HEK293 (cell line): ENCODE measurements around the gene MAPK14.

Source experiments
- CTCF ChIA-PET: fragments of 350-600 bp; formaldehyde crosslinking; extraction: SDS; loops from one replicate; lab custom pipeline; 2021; ENCODE audit warnings: antibody characterized with exemption; lab: Yijun Ruan, JAX
- POLR2A ChIA-PET: fragments of 300-600 bp; formaldehyde crosslinking; extraction: SDS; loops from one replicate; lab custom pipeline; 2020; ENCODE audit warnings: antibody characterized with exemption, inconsistent platforms; lab: Yijun Ruan, JAX
- H3K27ac ChIP-seq: fragments of 200-500 bp; sonication (Bioruptor generic); 2 replicates; pipeline ENCODE4 v1.5.1; 2014; ENCODE audit warnings: low read depth, low read length, control low read depth, inconsistent platforms; ENCODE audit errors: extremely low read depth
- H3K36me3 ChIP-seq, 2 experiments: fragments of 200-500 bp in 1 of 2; sonication (Bioruptor generic) in 1 of 2; 1 replicate in 1 of 2; 2 replicates in 1 of 2; pipeline ENCODE4 v1.5.1; 2014 to 2017; ENCODE audit warnings: inconsistent platforms in 2 of 2, low read length in 2 of 2; ENCODE audit not compliant: control insufficient read depth in 2 of 2, insufficient read depth in 1 of 2
- H3K4me1 ChIP-seq: fragments of 200-500 bp; sonication (Bioruptor generic); 2 replicates; pipeline ENCODE4 v1.5.1; 2014; ENCODE audit warnings: mild to moderate bottlenecking, low read length, inconsistent platforms; ENCODE audit not compliant: control insufficient read depth, insufficient read depth
- H3K4me3 ChIP-seq: 2 replicates; pipeline ENCODE4 v1.5.1; 2011; ENCODE audit warnings: low read depth, mild to moderate bottlenecking, control low read depth, low read length, moderate library complexity
- H3K9me3 ChIP-seq: fragments of 200-500 bp; sonication (Bioruptor generic); 2 replicates; pipeline ENCODE4 v1.5.1; 2014; ENCODE audit warnings: low read depth, low read length, inconsistent platforms; ENCODE audit not compliant: control insufficient read depth, insufficient read depth
- GLI2 ChIP-seq: fragments of 450-650 bp; formaldehyde crosslinking; IDR thresholded peaks from 2 replicates; pipeline ENCODE4; 2017; ENCODE audit warnings: missing biosample characterization, missing genetic modification characterization, low read depth, borderline replicate concordance
- PRDM1 ChIP-seq: fragments of 450-650 bp; formaldehyde crosslinking; IDR thresholded peaks from 2 replicates; pipeline ENCODE4; 2016; ENCODE audit warnings: missing biosample characterization, missing genetic modification characterization
- RBAK ChIP-seq: fragments of 450-650 bp; formaldehyde crosslinking; IDR thresholded peaks from 2 replicates; pipeline ENCODE4 v1.5.1; 2016; ENCODE audit warnings: missing biosample characterization, missing genetic modification characterization
- SP2 ChIP-seq: fragments of 450-650 bp; formaldehyde crosslinking; IDR thresholded peaks from 2 replicates; pipeline ENCODE4 v1.5.1; 2016; ENCODE audit warnings: missing biosample characterization, missing genetic modification characterization
- ZBTB48 ChIP-seq: fragments of 450-650 bp; formaldehyde crosslinking; IDR thresholded peaks from 2 replicates; pipeline ENCODE4 v1.5.1; 2016; ENCODE audit warnings: missing biosample characterization, missing genetic modification characterization
- ZNF155 ChIP-seq: fragments of 450-650 bp; formaldehyde crosslinking; IDR thresholded peaks from 2 replicates; pipeline ENCODE4 v1.5.1; 2016; ENCODE audit warnings: missing biosample characterization, missing genetic modification characterization
- ZNF23 ChIP-seq: fragments of 450-650 bp; formaldehyde crosslinking; IDR thresholded peaks from 2 replicates; pipeline ENCODE4 v1.5.1; 2016; ENCODE audit warnings: missing biosample characterization, missing genetic modification characterization, borderline replicate concordance
- ZNF274 ChIP-seq, 2 experiments: fragments of 200-500 bp in 1 of 2; fragments of 450-650 bp in 1 of 2; sonication (Bioruptor generic) in 1 of 2; formaldehyde crosslinking in 1 of 2; IDR thresholded peaks; 2 replicates each; pipeline versions ENCODE4 v1.5.1 to v1.6.1; 2014 to 2016; ENCODE audit warnings: borderline replicate concordance in 1 of 2, inconsistent platforms in 1 of 2, low read length in 1 of 2, missing biosample characterization in 1 of 2, missing genetic modification characterization in 1 of 2
- ZNF394 ChIP-seq: fragments of 450-650 bp; formaldehyde crosslinking; IDR thresholded peaks from 2 replicates; pipeline ENCODE4 v1.5.1; 2016; ENCODE audit warnings: missing biosample characterization, missing genetic modification characterization, mild to moderate bottlenecking, moderate library complexity, borderline replicate concordance
- ZNF404 ChIP-seq: fragments of 450-650 bp; formaldehyde crosslinking; IDR thresholded peaks from 2 replicates; pipeline ENCODE4 v1.5.1; 2017; ENCODE audit warnings: missing biosample characterization, missing genetic modification characterization
- ZNF433 ChIP-seq: fragments of 450-650 bp; formaldehyde crosslinking; IDR thresholded peaks from 2 replicates; pipeline ENCODE4 v1.5.1; 2016; ENCODE audit warnings: missing biosample characterization, missing genetic modification characterization, low read depth
- ZNF473 ChIP-seq: fragments of 450-650 bp; formaldehyde crosslinking; IDR thresholded peaks from 2 replicates; pipeline ENCODE4 v1.5.1; 2017; ENCODE audit warnings: missing biosample characterization, missing genetic modification characterization
- ZNF501 ChIP-seq: fragments of 450-650 bp; formaldehyde crosslinking; IDR thresholded peaks from 2 replicates; pipeline ENCODE4 v1.5.1; 2016; ENCODE audit warnings: missing biosample characterization, missing genetic modification characterization
- ZNF529 ChIP-seq: fragments of 450-650 bp; formaldehyde crosslinking; IDR thresholded peaks from 2 replicates; pipeline ENCODE4 v1.5.1; 2017; ENCODE audit warnings: missing genetic modification characterization, missing biosample characterization; ENCODE audit not compliant: insufficient replicate concordance
- ZNF785 ChIP-seq: fragments of 450-650 bp; formaldehyde crosslinking; IDR thresholded peaks from 2 replicates; pipeline ENCODE4 v1.5.1; 2016; ENCODE audit warnings: missing biosample characterization, missing genetic modification characterization
- TF ChIP-seq, protein P1 (sequence below): IDR thresholded peaks from 2 replicates; pipeline ENCODE4 v1.6.1; 2011; ENCODE audit warnings: mild to moderate bottlenecking, low read depth, low read length, borderline replicate concordance

The MAPK14 gene

DNA sequence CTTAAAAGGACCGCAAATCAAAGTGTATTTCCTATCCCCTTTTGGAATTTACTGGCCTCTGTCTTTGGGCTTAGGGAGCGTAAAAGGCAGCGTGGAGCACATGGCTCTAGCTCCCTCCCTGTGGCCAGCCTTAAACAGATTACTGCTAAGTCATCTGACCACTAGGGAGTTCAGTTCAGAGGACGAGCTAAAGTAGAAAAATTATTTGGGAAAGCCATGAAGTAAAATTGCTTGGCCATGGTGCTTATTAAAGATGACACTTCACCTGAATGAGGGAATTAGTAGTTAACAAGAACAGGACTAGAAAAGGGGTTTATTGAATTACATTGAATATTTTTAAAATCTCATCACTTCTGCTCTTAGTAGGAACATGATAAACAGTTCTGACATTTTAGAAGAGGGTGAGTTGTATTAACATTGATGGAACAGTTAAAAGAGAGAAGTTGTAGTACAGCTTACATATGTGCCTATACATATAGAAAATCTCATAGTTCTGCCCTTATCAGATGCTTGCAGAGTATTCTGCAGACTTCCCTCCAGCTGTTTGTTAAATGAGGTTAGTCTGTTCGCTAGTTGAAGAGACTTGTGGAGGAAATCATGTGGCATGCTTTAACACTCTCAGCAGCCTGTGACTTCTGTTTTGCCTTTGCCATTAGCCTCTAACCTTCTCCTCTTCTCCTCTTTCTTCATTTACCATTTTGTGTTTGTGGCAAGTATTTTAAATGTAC is 71.5 kb downstream of the MAPK14 start:
- POLR2A ChIA-PET: no interaction called here
- H3K4me3 ChIP-seq: no peak overlapping the region
- H3K9me3 ChIP-seq: no peaks in the 10 kb centered on the region
- peaks cover 0 to 50% of the 10 kb centered on the region in 2 experiments; a peak in 2 of 3 replicates for H3K36me3 ChIP-seq
- no peaks in the 10 kb centered on the region for H3K4me1 ChIP-seq
- 0 out of 2 replicates have a peak, but pooled peaks have one; percentile 16 for TF ChIP-seq ZBTB48 (tag by site-specific recombination)
- TF ChIP-seq ZNF394: no peak
- no peak for TF ChIP-seq RBAK (tag by site-specific recombination)
- H3K27ac ChIP-seq: no peak overlapping the region
- CTCF ChIA-PET: interaction anchor here (0.5 to 0.7 kb wide), 5 partner anchors 10 to 305 kb away, joined by 3 read pairs; partner anchors contain the start of gene MAPK14

DNA sequence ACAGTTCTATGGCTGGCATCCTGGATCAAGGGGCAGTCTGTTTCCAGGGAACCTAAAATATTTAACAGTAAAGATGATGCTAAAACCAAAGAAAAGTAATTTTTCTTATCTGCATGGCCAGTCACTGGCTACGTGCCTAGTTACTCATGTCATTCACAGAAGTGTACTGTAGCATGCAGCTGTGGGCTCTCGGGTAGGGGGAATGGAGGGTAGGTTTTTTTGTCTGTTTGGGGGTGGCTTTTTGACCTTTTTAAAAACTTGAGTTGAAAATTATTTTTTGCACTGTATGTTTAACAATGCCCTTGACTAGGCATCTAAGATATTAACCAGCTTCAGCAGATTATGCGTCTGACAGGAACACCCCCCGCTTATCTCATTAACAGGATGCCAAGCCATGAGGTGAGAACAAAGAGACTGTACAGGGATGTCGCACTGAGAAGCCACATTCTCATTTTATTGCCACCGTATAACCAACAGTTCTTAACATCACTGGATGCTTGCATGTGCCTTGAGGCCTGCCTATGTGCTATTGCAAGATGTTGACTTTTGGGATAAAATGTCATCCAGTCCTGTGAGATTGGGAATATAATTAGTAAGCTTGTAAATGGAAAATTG is 72.4 kb downstream of the MAPK14 start:
- ChIA-PET POLR2A (no interaction called here), CTCF (interaction anchor here (1.3 to 1.6 kb wide), 2 partner anchors 74 to 362 kb away, joined by 3 to 8 read pairs; no protein-coding TSS in a partner anchor)
- H3K4me1 ChIP-seq: no peaks in the 10 kb centered on the region
- H3K36me3 ChIP-seq: peaks cover 0 to 58% of the 10 kb centered on the region in 2 experiments; a peak in 2 of 3 replicates
- TF ChIP-seq ZNF274 (IDR thresholded peaks at IDR 0.05; ENCODE audit: low read length) (no peak), ZNF274 (tag by site-specific recombination; IDR thresholded peaks at IDR 0.05; ENCODE audit: borderline replicate concordance) (no peak), GLI2 (tag by site-specific recombination) (no peak), ZNF473 (tag by site-specific recombination) (no peak)
- TF ChIP-seq, all 188 proteins: peak for 0
- H3K9me3 ChIP-seq: no peaks in the 10 kb centered on the region
- no peak overlapping the region for H3K27ac ChIP-seq
- H3K4me3 ChIP-seq: no peak overlapping the region

DNA sequence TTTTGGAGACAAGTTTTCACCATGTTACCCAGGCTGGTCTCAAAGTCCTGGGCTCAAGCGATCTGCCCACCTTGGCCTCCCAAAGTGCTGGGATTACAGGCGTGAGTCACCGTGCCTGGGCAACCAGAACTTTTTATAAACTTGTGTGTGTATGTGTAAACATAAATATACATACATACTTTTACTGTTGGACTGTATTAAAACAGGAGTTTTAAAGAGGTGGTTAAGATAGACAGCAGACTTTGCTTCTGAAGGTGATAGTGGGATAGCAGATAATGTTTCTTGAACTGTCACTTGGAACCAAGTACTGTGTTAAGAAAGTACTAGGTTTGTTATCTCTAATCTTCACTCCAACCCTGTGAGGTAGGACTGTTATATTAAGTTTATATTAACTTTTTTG is 74.1 kb downstream of the MAPK14 start:
- Histone ChIP-seq H3K4me1 (no peaks in the 10 kb centered on the region), H3K27ac (no peak overlapping the region), H3K4me3 (no peak overlapping the region), H3K36me3 (peaks cover 0 to 52% of the 10 kb centered on the region in 2 experiments; a peak in 2 of 3 replicates), H3K9me3 (no peaks in the 10 kb centered on the region)
- CTCF ChIA-PET: interaction anchor here (1.3 to 4.7 kb wide), 2 partner anchors 74 to 364 kb away, joined by 3 to 21 read pairs; partner anchors contain the start of gene MAPK14
- POLR2A ChIA-PET: no interaction called here
- TF ChIP-seq SP2: no peak
- TF ChIP-seq ZNF501 (tag by site-specific recombination): no peak
- TF ChIP-seq, protein P1, sequence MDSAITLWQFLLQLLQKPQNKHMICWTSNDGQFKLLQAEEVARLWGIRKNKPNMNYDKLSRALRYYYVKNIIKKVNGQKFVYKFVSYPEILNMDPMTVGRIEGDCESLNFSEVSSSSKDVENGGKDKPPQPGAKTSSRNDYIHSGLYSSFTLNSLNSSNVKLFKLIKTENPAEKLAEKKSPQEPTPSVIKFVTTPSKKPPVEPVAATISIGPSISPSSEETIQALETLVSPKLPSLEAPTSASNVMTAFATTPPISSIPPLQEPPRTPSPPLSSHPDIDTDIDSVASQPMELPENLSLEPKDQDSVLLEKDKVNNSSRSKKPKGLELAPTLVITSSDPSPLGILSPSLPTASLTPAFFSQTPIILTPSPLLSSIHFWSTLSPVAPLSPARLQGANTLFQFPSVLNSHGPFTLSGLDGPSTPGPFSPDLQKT: no peak
- no peak for TF ChIP-seq ZNF23 (tag by site-specific recombination)
- no peak for TF ChIP-seq ZNF785 (tag by site-specific recombination)
- no peak for TF ChIP-seq ZNF404 (tag by site-specific recombination)
- TF ChIP-seq ZNF529 (tag by site-specific recombination): no peak
- no peak for TF ChIP-seq ZNF155 (tag by site-specific recombination)

DNA sequence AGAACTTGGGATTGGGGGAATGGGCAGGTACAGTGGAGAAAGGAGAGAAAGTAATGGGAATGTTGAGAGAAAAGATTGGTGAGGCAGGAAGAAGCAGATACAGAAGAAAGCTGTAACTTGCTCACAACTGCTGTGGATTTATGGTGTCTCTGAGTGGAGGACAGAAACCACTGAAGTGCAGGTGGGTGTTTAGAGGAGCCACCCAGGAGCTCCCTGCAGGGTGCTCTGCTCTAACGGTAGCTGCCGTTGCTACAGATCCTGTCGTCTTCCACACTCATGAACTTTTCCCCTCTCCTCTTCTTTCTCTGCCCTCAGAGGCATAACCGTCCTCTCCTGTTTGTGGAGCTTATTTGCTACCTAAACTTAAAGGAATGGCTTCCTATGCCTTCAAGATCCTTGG is 75.2 kb downstream of the MAPK14 start:
- Histone ChIP-seq H3K27ac (no peak overlapping the region), H3K36me3 (peaks cover 0 to 51% of the 10 kb centered on the region in 2 experiments; a peak in 2 of 3 replicates), H3K4me3 (no peak overlapping the region), H3K4me1 (no peaks in the 10 kb centered on the region), H3K9me3 (no peaks in the 10 kb centered on the region)
- CTCF ChIA-PET: interaction anchor here (0.6 to 7.5 kb wide), 4 partner anchors 9 to 75 kb away, joined by 3 to 77 read pairs (median 12); partner anchors contain the start of gene MAPK14
- TF ChIP-seq ZNF433 (no peak), PRDM1 (0 out of 2 replicates have a peak, but pooled peaks have one; percentile 33)
- POLR2A ChIA-PET: no interaction called here
